SK-MEL-5 (cell line): Measurements from ENCODE around the gene BLVRA. TPM values are rescaled to one million over a fixed set of nuclear protein-coding genes. Genes with fewer than 3 reads are reported as not detected.

ENCODE experiments used
- DNase-seq: peaks from one replicate; pipeline ENCODE4 v3.0.0-alpha.2; 2016; ENCODE audit warnings: low read depth, low spot score
- in situ Hi-C: cut with HindIII; loops from 2 replicates; pipeline ENCODE4 v1.10.0; 2016; ENCODE audit warnings: low sequenced_read_pairs, high pct_unique_total_duplicates, low pct_unique_long_range_greater_than_20kb
- total RNA-seq: library from RNA; depleted of rRNA; stranded (reverse); fragments of >200 nt; shearing (Covaris generic); gene quantifications from 2 replicates; pipeline ENCODE4 v1.2.3, GENCODE V29; 2014

BLVRA gene
- total RNA-seq, 1 experiment from 2014 or later = 32.8 TPM

GRCh38 chr7:43737467-43738127 is 20.9 kb upstream of the BLVRA start:
- DNase-seq = no peak
- in situ Hi-C loops = no loop called here

- no peak for DNase-seq
- in situ Hi-C loops = no loop called here
Observed at GRCh38 chr7:43742692-43743091, 15.8 kb upstream of the BLVRA start.

GRCh38 chr7:43747328-43748105 is 11.0 kb upstream of the BLVRA start:
- DNase-seq = no peak
- in situ Hi-C loops = no loop called here

DNA sequence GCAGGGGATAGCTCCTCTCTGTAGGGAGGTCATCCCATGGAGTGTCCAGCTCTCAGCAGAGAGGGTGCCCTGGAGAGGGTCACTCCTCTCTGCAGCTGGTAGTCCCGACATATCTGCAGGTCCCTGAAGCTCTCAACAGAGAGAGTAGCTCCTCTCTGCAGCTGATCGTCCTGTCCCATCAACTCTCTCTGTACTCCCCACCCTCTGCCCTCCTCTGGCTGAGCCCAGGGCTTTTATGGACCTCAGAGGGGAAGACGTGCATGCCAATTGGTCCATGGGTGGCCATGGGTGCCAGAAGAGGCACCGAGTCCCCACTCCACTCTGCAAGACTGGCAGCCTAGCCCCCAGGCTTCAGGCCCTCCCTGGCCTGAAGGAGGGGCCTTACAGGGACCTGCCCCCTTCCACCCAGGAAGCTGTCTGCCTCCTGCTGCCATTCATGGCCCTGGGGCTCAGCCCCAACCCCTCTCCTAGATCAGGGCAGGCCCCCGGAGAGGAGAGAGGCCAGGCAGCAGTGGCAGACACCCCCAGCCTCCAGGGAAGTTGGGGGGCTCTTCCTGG is 9.0 kb upstream of the BLVRA start:
- DNase-seq = no peak
- in situ Hi-C loops = no loop called here

- DNase-seq = no peak
- in situ Hi-C loops = no loop called here
Observed at GRCh38 chr7:43750016-43750887, 8.2 kb upstream of the BLVRA start.

DNA sequence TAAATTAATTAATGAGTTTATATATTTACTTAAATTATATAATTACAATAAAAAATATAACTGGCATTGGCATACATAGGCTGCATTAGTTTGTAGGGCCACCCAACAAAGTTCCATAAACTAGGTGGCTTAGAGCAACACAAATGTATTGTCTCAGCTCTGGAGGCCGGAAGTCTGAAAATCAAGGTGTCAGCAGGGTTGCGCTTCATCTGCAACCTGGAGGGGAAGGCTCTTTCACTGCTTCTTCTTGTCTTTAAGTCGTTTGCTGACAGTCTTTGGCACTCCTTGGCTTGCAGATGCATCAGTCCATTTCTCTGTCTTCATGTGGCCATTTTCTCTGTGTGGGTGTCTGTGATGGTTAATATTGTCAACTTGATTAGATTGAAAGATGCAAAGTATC is 6.1 kb upstream of the BLVRA start:
- DNase-seq = no peak
- in situ Hi-C loops = no loop called here

GRCh38 chr7:43753271-43753810 is 5.1 kb upstream of the BLVRA start:
- in situ Hi-C loops = no loop called here
- no peak for DNase-seq

- no peak for DNase-seq
- in situ Hi-C loops = no loop called here
Observed at GRCh38 chr7:43753843-43754242, 4.6 kb upstream of the BLVRA start.

GRCh38 chr7:43754596-43754995 is 3.9 kb upstream of the BLVRA start:
- in situ Hi-C loops = no loop called here
- DNase-seq = no peak

DNA sequence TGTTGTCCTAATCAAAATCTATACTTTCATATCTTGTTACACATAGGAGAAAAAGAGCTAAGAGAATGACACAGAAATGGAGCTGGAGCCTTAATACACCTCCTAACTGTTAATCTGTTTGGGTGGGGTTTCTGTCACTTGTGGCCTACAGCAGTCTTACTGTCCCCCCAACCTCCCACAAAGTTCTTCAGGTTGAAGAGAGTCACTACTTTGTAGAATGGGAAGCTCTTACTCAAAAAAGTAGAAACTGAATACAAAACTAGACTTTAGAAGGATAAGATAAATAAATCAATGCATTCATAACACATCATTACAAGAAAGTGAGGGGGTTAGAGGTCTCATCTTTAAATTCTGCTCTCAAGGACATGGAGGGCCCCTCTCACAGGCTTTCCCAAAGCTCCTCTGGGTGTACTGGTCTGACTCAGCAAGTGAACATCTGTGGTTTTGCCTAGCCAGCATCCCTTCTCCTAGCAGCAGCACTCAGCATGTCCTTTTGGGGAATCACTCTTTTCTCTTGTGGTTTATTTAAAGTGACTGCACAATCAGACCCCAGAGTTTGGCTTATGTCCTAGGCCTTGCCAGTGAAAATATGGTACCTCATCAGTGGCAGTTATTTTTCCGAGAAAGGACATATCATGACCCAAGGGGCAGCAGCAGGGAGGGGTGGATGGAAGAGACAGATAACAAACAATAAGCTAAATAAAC is 2.0 kb upstream of the BLVRA start:
- in situ Hi-C loops = no loop called here
- DNase-seq = no peak

DNA sequence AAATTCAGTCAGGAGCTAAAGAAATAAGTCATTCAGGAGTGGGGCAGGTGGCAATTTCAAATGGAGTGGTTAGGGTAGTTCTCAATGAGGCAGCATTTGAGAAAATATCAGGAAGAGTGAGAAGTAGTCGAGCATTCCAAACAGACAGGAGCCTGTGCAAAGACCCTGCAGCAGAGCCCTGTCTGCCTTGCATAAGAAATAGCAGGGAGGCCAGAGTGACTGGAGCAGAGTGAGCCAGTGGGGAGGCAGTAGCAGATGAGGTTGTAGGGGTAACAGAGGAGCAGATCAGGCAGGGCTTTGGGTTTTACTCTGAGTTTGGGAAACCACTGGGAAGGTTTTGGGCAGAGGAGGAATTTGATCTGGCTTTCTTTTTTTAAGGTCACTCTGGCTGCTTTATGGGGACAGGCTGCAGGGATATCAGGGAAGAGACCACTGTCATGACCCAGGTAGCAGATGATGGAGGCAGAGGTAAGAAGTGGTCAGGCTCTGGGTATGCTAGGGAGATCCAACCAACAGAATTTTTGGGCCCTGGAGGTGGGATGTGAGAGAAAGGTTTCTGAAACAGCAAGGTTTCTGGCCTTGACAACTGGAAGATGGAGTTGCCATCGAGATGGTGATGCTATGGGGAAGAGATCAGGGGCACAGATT is 1.3 kb upstream of the BLVRA start:
- no peak for DNase-seq
- in situ Hi-C loops = no loop called here

- in situ Hi-C loops = no loop called here
- DNase-seq = peak; percentile 32
Observed at GRCh38 chr7:43758822-43759683, 573 bp downstream of the BLVRA start.

DNA sequence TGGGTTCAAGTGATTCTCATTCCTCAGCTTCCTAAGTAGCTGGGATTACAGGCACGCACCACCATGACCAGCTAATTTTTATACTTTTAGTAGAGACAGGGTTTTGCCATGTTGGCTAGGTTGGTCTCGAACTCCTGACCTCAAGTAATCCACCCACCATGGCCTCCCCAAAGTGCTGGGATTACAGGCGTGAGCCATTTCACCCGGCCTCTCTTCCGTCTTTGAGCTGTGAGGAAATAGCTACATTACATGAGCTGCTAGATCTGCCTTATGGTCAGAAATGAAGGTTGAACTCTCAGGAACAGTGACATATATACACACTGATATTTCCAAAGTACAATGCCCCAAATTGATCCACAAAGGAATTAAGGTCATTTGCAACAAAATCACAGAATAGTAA is 2.4 kb downstream of the BLVRA start:
- no peak for DNase-seq
- in situ Hi-C loops = no loop called here

- in situ Hi-C loops = no loop called here
- DNase-seq = no peak
Observed at GRCh38 chr7:43761382-43761781, 2.9 kb downstream of the BLVRA start.

- in situ Hi-C loops = no loop called here
- DNase-seq = no peak
Observed at GRCh38 chr7:43761938-43762692, 3.6 kb downstream of the BLVRA start.
